ENCODE measurements around the gene RALGDS. TPM values are rescaled to one million over a fixed set of nuclear protein-coding genes. Genes with fewer than 3 reads are reported as not detected.

The RALGDS gene
- total RNA-seq, 1 donor from 2014 or later = 39.9 TPM

DNA sequence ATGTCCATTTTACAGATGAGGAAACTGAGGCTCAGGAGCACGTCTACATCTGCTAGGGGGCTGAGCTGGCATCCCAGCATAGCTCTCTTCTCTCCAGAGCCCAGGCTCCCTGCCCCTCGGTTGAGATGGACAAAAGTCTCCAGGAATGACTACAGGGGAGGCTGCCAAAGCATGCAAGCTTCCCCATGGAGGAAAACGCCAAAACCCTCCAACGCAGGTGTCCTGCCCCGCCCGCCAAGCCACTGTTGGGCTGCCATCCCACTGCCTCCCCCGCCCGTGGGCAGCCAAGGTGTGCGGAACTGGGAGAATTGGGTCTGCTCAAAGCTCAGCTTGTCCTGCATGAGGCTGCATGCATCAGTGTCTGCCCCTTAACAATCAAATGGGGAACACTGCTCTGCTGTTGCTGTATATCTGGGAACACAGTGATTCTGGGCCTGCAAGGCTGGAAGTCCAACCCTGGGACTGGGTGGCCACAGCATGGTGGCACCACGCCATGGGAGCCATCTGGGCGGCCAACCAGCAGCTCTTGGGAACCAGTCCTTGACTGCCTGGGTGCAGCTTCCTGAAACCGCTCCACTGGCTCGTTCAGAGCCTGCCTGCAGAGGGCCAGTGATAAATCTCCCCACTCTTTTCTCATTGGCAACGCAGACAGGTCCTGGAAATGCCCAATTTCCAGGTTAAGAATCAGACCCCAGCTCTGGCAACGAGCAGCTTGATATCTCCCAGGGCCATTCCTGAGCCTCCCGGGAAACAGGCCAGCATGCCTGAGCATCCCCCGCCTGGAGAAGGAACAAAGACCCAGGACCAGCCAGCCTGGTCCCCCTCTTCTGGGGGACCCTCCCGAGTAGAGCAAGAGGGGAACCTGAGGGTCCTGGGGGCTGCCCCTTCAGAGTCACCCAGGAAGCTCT is 3.5 kb downstream of the RALGDS start:
- Histone ChIP-seq H3K4me3 (ENCODE audit: low read depth, low read length) (no peak overlapping the region), H3K36me3 (ENCODE audit: control insufficient read depth, insufficient read depth, low read length) (peaks cover 1% of the 10 kb centered on the region), H3K27me3 (ENCODE audit: control insufficient read depth, insufficient read depth, low read length) (no peaks in the 10 kb centered on the region)
- DNase-seq (ENCODE audit: low read depth) = no peak
- TF ChIP-seq, protein P1, sequence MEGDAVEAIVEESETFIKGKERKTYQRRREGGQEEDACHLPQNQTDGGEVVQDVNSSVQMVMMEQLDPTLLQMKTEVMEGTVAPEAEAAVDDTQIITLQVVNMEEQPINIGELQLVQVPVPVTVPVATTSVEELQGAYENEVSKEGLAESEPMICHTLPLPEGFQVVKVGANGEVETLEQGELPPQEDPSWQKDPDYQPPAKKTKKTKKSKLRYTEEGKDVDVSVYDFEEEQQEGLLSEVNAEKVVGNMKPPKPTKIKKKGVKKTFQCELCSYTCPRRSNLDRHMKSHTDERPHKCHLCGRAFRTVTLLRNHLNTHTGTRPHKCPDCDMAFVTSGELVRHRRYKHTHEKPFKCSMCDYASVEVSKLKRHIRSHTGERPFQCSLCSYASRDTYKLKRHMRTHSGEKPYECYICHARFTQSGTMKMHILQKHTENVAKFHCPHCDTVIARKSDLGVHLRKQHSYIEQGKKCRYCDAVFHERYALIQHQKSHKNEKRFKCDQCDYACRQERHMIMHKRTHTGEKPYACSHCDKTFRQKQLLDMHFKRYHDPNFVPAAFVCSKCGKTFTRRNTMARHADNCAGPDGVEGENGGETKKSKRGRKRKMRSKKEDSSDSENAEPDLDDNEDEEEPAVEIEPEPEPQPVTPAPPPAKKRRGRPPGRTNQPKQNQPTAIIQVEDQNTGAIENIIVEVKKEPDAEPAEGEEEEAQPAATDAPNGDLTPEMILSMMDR (IDR thresholded peaks at IDR 0.05; ENCODE audit: insufficient read depth, low read length, poor library complexity, severe bottlenecking) = no peak

DNA sequence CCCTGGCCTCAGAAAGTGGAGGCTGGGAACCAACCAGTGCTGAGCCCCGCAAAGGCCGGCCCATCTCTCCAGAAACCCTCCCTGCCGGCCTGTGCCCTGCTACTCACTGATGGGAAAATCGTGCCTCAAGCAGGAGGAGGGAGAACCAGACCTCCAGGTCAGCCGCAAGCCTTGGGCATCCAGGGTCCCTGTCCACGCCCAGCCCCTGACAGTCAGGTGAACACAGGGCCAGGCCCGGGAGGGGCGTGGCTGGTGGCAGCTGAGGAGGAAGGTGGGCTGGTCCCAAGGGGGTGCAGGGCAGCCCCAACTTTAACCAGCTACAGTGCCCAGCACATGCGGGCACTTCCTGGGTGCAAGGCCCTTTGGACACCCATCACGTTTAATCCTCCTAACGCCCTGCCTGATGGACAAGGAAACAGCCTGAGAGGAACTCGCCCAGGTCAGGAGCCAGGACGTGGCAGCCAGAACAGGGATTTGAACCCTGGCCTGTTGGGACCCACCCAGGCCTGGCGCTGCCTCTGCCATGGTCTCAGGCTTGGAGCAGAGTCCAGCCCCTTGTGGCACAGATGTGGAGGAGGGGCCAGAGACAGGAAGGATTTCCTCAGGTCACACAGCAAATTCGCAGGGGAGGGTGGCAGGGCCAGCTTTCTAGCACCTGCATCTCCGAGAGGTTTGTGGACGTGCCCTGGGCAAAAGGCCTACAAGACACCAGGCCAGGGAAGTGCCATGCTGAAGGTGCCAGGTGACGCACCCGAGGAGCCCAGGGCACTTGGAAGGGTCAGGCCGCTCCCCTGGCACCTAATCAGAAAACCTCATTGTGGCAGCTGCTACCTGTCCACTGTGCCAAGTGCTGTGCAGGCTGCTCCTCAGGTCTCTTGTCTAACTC is 4.5 kb downstream of the RALGDS start:
- peaks cover 1% of the 10 kb centered on the region for H3K36me3 ChIP-seq (ENCODE audit: control insufficient read depth, insufficient read depth, low read length)
- no peaks in the 10 kb centered on the region for H3K27me3 ChIP-seq (ENCODE audit: control insufficient read depth, insufficient read depth, low read length)
- TF ChIP-seq, protein P1 (IDR thresholded peaks at IDR 0.05; ENCODE audit: insufficient read depth, low read length, poor library complexity, severe bottlenecking) = no peak
- H3K4me3 ChIP-seq (ENCODE audit: low read depth, low read length) = no peak overlapping the region
- no peak for DNase-seq (ENCODE audit: low read depth)

DNA sequence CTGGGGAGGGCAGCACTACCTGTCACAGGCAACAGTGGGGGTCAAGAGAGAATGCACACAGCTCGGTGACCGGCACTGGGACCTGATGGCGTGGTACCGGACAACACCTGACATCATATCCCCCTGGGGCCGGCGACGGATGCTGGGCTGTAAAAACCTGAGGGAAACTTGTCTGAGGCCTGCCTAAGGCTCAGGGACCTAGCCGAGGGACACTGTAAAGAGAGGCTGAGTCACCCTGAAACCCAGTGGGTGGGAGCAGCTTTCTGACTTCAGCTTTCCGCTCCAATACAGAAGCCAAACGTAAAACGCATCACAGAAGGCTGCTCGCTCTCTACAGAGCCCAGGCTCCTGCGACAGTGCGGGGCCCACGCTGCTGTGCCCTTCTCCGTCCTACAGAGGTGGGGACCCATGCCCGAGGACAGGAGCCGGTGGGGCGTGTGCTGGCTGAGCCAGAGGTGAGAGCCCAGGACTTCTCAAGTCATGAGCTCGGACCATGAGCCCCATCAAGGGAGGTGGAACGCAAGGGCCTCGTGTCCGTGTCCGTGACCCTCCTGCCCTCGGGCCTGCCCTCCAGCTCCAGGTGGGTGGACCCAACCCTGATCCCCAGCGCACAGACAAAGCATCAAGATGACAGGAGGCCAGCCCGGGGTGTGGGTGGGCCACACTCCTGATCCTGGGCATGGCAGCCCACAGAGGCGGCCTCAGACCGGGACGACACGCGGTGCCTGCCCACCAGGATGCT is 5.3 kb downstream of the RALGDS start:
- no peaks in the 10 kb centered on the region for H3K27me3 ChIP-seq (ENCODE audit: control insufficient read depth, insufficient read depth, low read length)
- TF ChIP-seq, protein P1 (IDR thresholded peaks at IDR 0.05; ENCODE audit: insufficient read depth, low read length, poor library complexity, severe bottlenecking) = no peak
- no peak overlapping the region for H3K4me3 ChIP-seq (ENCODE audit: low read depth, low read length)
- DNase-seq (ENCODE audit: low read depth) = no peak
- peaks cover 1% of the 10 kb centered on the region for H3K36me3 ChIP-seq (ENCODE audit: control insufficient read depth, insufficient read depth, low read length)

DNA sequence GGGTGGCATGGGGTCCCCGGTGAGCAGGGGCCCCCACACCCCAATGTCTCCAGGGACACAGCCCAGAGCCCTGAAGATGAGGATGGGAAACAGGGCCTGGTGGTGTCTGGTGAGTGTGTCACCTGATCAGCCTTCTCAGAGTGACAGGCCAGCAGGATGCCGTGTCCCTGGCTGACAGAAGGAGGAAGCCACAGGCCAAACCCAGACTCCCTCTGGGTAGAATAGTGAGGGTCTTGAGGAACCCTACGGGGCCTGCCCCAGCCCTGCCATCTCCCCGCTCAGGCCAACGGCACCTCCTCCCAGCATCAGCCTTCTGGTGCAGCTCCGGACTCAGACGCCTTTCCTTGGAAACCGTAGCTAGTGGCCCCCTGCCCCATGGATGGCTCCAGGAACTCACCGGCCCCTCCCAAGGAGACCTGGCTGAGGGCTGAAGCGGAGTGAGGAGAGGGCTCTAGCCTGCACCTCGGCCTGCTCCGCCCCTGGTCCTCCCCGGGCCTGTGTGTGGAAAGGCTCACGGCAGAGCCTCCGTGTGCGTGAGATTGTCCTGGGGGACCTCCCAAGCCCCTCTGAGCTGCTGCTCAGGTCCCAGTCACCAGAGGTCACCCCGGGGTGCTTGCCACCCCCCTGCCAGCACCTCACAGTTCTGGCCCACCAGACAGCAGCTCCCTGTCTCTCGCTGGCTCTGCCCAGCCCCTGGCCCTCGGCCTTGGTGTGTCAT is 6.0 kb downstream of the RALGDS start:
- peaks cover 1% of the 10 kb centered on the region for H3K36me3 ChIP-seq (ENCODE audit: control insufficient read depth, insufficient read depth, low read length)
- TF ChIP-seq, protein P1 (IDR thresholded peaks at IDR 0.05; ENCODE audit: insufficient read depth, low read length, poor library complexity, severe bottlenecking) = no peak
- DNase-seq (ENCODE audit: low read depth) = no peak
- H3K27me3 ChIP-seq (ENCODE audit: control insufficient read depth, insufficient read depth, low read length) = no peaks in the 10 kb centered on the region
- H3K4me3 ChIP-seq (ENCODE audit: low read depth, low read length) = no peak overlapping the region
